Measurements from ENCODE around the gene PLXDC2.

Gene PLXDC2

DNA sequence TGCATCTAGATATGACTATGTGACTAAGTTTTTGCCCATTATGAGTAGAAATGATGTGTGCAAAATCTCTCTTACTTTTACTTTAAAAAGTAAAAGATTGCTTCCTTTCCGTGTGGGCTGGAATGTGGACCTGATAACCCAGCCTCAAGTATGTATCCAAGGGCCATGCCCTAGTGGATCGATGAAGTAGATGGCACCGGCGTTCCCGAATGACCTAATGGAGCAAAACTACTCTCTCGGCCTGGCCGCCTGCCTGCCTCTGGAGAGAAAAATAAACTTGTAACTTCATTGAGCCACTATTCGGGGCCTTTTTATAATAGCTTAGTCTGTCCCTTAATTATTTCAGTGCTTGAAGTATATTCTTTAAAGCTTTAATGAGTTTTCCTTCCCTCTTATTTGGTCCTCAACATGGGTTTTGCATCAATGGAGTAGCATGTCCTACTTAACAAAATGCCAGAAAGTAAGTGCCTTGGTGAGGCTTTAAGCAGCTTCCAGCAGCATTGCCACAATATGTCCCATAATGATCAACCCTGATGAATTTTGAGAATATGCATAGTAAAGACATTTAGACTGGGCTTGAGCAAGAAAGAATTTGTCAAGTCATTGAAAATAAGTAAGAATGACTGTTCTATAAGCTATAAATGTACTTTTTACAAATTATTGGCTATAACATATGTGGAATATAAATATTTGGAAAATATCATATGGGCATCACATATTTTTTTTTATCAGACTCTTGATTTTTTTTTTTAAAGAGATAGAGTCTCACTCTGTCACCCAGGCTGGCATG lies 61.4 kb downstream of the PLXDC2 start:
- CTCF ChIA-PET: interaction anchor here (0.6 to 0.7 kb wide), 2 partner anchors 234 to 487 kb away, joined by 4 read pairs; no protein-coding TSS in a partner anchor
- H3K4me1 ChIP-seq (ENCODE audit: control insufficient read depth, insufficient read depth, low read length): no peaks in the 10 kb centered on the region
- POLR2A ChIA-PET: no interaction called here
- no peak for TF ChIP-seq ZNF394 (tag by site-specific recombination; IDR thresholded peaks at IDR 0.05; ENCODE audit: borderline replicate concordance)
- TF ChIP-seq MEIS1 (CRISPR knock-in tag; IDR thresholded peaks at IDR 0.05; ENCODE audit: borderline replicate concordance): no peak
- no peak for TF ChIP-seq ZNF501 (tag by site-specific recombination; IDR thresholded peaks at IDR 0.05)
- TF ChIP-seq ZNF558 (tag by site-specific recombination; IDR thresholded peaks at IDR 0.05): no peak
- no peak overlapping the region for H3K27ac ChIP-seq (ENCODE audit: extremely low read depth, low read depth, low read length)
- H3K9me3 ChIP-seq (ENCODE audit: control insufficient read depth, insufficient read depth, low read depth, low read length): no peaks in the 10 kb centered on the region
- no peaks in the 10 kb centered on the region for H3K36me3 ChIP-seq (ENCODE audit: control insufficient read depth in 2 of 2, insufficient read depth in 1 of 2, low read length in 2 of 2)
- H3K4me3 ChIP-seq (ENCODE audit: low read depth, low read length): no peak overlapping the region

DNA sequence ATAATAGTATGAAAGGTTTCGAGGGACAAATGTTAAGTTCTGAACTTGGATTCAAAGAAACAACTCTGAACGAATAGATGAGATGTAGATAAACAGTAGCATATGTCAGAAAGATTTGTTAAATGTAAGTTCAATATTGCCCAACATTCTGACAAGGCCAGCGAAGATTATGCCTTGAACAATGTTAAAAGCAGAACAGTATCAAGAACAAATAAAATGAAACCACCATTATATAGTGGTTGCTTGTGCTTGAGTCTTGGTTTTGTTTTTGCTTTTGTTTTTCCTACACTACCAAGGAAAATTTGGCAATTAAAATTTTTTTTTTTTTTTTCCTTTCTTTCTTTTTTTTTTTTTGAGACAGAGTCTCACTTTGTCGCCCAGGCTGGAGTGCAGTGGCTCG lies 66.4 kb downstream of the PLXDC2 start:
- H3K4me3 ChIP-seq (ENCODE audit: low read depth, low read length): no peak overlapping the region
- H3K27ac ChIP-seq (ENCODE audit: extremely low read depth, low read depth, low read length): no peak overlapping the region
- TF ChIP-seq ZNF658 (tag by site-specific recombination; IDR thresholded peaks at IDR 0.05) (no peak), ZNF843 (tag by site-specific recombination; IDR thresholded peaks at IDR 0.05) (no peak), WT1 (tag by site-specific recombination; IDR thresholded peaks at IDR 0.05) (no peak), ZFHX2 (tag by site-specific recombination; conservative IDR thresholded peaks at IDR 0.05) (no peak), ZNF501 (tag by site-specific recombination; IDR thresholded peaks at IDR 0.05) (no peak), ZNF19 (tag by site-specific recombination; IDR thresholded peaks at IDR 0.05; ENCODE audit: low read depth) (no peak), ZNF548 (tag by site-specific recombination; IDR thresholded peaks at IDR 0.05) (no peak), ZNF266 (tag by site-specific recombination; IDR thresholded peaks at IDR 0.05; ENCODE audit: low read depth) (no peak), ZNF707 (tag by site-specific recombination; IDR thresholded peaks at IDR 0.05) (no peak), YY2 (tag by site-specific recombination; IDR thresholded peaks at IDR 0.05) (no peak)
- TF ChIP-seq, protein P1, sequence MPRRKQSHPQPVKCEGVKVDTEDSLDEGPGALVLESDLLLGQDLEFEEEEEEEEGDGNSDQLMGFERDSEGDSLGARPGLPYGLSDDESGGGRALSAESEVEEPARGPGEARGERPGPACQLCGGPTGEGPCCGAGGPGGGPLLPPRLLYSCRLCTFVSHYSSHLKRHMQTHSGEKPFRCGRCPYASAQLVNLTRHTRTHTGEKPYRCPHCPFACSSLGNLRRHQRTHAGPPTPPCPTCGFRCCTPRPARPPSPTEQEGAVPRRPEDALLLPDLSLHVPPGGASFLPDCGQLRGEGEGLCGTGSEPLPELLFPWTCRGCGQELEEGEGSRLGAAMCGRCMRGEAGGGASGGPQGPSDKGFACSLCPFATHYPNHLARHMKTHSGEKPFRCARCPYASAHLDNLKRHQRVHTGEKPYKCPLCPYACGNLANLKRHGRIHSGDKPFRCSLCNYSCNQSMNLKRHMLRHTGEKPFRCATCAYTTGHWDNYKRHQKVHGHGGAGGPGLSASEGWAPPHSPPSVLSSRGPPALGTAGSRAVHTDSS (tag by site-specific recombination; IDR thresholded peaks at IDR 0.05): no peak
- TF ChIP-seq, protein P2, sequence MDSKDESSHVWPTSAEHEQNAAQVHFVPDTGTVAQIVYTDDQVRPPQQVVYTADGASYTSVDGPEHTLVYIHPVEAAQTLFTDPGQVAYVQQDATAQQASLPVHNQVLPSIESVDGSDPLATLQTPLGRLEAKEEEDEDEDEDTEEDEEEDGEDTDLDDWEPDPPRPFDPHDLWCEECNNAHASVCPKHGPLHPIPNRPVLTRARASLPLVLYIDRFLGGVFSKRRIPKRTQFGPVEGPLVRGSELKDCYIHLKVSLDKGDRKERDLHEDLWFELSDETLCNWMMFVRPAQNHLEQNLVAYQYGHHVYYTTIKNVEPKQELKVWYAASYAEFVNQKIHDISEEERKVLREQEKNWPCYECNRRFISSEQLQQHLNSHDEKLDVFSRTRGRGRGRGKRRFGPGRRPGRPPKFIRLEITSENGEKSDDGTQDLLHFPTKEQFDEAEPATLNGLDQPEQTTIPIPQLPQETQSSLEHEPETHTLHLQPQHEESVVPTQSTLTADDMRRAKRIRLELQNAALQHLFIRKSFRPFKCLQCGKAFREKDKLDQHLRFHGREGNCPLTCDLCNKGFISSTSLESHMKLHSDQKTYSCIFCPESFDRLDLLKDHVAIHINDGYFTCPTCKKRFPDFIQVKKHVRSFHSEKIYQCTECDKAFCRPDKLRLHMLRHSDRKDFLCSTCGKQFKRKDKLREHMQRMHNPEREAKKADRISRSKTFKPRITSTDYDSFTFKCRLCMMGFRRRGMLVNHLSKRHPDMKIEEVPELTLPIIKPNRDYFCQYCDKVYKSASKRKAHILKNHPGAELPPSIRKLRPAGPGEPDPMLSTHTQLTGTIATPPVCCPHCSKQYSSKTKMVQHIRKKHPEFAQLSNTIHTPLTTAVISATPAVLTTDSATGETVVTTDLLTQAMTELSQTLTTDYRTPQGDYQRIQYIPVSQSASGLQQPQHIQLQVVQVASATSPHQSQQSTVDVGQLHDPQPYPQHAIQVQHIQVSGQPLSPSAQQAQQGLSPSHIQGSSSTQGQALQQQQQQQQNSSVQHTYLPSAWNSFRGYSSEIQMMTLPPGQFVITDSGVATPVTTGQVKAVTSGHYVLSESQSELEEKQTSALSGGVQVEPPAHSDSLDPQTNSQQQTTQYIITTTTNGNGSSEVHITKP (tag by site-specific recombination; IDR thresholded peaks at IDR 0.05): no peak
- TF ChIP-seq, protein P3, sequence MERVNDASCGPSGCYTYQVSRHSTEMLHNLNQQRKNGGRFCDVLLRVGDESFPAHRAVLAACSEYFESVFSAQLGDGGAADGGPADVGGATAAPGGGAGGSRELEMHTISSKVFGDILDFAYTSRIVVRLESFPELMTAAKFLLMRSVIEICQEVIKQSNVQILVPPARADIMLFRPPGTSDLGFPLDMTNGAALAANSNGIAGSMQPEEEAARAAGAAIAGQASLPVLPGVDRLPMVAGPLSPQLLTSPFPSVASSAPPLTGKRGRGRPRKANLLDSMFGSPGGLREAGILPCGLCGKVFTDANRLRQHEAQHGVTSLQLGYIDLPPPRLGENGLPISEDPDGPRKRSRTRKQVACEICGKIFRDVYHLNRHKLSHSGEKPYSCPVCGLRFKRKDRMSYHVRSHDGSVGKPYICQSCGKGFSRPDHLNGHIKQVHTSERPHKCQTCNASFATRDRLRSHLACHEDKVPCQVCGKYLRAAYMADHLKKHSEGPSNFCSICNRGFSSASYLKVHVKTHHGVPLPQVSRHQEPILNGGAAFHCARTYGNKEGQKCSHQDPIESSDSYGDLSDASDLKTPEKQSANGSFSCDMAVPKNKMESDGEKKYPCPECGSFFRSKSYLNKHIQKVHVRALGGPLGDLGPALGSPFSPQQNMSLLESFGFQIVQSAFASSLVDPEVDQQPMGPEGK (tag by site-specific recombination; IDR thresholded peaks at IDR 0.05): no peak
- TF ChIP-seq, protein P4, sequence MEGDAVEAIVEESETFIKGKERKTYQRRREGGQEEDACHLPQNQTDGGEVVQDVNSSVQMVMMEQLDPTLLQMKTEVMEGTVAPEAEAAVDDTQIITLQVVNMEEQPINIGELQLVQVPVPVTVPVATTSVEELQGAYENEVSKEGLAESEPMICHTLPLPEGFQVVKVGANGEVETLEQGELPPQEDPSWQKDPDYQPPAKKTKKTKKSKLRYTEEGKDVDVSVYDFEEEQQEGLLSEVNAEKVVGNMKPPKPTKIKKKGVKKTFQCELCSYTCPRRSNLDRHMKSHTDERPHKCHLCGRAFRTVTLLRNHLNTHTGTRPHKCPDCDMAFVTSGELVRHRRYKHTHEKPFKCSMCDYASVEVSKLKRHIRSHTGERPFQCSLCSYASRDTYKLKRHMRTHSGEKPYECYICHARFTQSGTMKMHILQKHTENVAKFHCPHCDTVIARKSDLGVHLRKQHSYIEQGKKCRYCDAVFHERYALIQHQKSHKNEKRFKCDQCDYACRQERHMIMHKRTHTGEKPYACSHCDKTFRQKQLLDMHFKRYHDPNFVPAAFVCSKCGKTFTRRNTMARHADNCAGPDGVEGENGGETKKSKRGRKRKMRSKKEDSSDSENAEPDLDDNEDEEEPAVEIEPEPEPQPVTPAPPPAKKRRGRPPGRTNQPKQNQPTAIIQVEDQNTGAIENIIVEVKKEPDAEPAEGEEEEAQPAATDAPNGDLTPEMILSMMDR (tag by site-specific recombination; IDR thresholded peaks at IDR 0.05): no peak
- TF ChIP-seq, protein P5, sequence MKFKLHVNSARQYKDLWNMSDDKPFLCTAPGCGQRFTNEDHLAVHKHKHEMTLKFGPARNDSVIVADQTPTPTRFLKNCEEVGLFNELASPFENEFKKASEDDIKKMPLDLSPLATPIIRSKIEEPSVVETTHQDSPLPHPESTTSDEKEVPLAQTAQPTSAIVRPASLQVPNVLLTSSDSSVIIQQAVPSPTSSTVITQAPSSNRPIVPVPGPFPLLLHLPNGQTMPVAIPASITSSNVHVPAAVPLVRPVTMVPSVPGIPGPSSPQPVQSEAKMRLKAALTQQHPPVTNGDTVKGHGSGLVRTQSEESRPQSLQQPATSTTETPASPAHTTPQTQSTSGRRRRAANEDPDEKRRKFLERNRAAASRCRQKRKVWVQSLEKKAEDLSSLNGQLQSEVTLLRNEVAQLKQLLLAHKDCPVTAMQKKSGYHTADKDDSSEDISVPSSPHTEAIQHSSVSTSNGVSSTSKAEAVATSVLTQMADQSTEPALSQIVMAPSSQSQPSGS (tag by site-specific recombination; IDR thresholded peaks at IDR 0.05; ENCODE audit: low read depth): no peak
- CTCF ChIA-PET: interaction anchor here (0.7 kb wide), 1 partner anchor 1170 kb away, joined by 5 read pairs; no protein-coding TSS in a partner anchor
- no peaks in the 10 kb centered on the region for H3K9me3 ChIP-seq (ENCODE audit: control insufficient read depth, insufficient read depth, low read depth, low read length)
- H3K36me3 ChIP-seq (ENCODE audit: control insufficient read depth in 2 of 2, insufficient read depth in 1 of 2, low read length in 2 of 2): no peaks in the 10 kb centered on the region; a peak in 1 of 3 replicates
- no peaks in the 10 kb centered on the region for H3K4me1 ChIP-seq (ENCODE audit: control insufficient read depth, insufficient read depth, low read length)
- POLR2A ChIA-PET: no interaction called here
